Nucleus accumbens (tissue), 56 donors: ENCODE results near the gene GABBR1.

ENCODE experiments used
- DNase-seq, 56 donors: peaks; one replicate each; lab custom pipeline; 2025; lab: John Stamatoyannopoulos, UW

GABBR1 gene

DNA sequence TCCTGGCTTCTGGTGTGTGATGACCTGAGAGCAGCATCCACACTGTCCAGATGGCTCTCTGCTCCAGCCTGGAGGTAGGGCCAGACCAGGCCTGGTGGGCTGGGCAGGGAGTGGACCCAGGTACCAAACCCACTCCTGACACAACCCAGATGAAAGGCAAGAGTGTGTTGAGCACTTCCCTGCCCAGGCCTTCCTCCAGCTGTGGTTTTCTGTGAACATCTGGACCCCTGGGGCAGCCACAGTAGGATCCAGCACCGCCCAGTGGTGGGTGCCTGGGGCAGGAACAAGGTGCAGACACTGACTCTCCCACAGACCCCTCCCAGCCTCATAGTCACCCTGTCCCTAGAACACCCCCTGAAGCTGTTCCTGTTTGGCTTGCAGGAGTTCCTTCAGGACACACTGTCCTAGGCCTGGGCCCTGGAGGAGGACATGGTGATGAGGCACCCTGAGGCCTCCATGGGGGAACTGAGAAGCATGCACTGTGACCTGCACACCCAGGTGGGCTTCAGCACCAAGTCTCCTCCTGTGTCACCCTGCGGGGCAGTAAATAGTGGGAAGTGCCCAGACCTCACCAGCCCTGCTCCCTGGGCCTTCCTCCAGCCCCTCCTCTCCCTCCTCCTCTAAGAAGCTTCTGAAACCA lies 102.2 kb downstream of the GABBR1 start:
- DNase-seq, result no peak

DNA sequence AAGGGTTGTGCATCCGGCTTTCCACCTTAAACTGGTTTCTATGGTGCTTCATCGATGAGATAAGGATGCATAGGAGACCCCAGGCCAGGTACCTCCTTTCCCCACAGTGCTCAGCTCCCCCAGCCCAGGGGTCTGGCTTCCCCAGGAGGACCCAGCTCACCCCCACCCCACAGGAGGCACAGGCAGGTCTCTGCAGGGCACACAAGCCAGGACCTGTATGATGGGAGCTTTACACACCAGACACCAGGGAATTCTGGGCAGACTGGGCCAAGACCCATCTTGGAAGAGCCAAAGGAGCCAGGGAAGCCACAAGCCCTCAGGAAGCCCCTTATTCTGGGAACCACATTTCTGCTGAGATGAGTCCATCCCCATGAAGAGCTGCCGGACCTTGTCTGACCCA lies 103.0 kb downstream of the GABBR1 start:
- no peak for DNase-seq

DNA sequence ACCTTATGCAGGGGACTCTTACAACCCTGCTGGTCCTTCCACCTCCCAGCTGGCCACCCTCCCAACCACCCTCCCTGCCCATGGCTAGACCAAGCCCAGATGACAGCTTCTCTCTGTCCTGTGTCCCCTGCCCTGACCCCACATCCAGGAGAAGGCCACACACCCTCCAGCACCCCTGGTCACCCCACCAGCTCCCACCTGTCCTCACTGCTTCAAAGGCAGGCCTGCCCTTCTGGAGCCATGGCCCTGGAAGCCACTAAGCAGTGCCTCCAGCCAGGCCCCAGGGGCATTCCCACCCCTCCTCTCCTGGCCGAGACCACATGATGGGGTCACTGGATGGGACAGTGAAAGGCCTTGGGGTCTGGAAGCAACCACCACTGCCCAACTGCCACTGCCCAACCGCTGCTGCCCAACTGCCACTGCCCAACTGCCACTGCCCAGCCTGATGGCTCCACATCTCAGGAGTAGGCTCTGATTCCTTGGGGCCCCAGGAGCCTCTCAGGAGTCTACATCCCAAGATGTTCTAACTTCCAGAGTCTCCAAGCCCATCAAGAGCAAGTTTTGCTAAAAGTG lies 103.9 kb downstream of the GABBR1 start:
- no peak for DNase-seq

DNA sequence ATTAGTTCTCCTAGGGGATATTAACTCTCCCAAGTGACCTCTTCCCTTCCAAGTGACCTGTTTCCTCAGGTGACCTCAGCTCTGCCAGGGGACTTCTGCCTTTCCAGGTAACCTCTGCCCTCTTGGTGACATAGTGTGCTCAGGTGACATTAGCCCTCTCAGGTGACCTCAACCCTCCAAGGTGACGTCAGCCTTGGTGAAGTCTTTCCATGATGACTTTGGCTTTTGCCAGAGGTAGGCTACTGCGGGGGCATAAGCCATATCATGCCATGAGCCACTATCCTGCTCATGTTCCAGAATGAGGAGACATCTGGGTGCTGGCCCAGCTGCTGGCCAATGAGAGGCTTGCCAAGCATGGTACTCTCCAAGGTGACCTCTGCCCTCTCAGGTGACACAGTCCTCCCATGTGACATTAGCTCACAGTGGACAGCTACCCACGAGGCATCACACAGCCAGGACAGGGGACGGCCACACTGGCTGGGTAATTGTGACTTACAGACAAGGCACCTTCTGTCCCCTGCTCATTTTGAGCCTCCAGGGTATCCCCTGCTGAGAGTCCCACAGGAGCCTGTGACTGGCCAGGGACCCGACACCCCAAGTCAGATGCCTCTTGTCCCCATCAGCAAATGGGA lies 104.6 kb downstream of the GABBR1 start:
- no peak for DNase-seq

DNA sequence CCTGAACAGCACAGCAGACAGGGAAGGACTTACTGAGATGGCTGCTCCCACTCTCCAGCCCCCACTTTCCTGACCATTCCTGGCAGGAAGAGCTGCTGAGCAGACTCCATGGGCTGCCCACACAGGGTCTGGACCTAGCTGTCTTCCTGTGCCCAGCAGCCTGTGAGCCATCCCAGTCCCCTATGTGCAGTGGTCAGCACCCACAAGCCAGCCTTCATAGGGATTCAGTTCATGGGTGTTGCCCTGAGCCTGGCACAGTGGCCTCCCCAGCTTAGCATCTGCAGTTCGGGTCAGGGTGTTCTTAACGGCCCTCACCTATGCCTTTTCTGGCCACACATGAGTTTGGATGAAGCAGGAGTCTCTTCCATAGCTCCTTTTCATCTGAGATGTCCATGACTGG lies 105.4 kb downstream of the GABBR1 start:
- no peak for DNase-seq

DNA sequence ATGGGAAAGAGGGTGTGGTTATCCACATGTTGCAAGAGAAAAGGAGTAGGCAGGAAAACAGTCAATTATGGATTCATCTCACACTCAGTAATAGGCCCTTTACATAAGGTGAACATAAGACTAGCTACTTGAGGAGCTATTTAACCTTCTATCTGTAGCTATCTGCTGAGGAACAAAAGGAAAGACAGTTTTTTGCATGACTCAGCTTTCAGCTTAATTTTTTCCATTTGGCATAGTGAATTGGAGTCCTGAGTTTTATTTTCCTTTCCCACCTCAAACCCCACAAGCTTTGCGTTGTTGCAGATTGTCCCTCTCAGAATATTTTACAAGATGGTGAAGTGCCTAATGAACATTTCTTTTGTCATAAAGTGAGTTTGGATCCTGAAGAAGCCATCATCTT lies 105.9 kb downstream of the GABBR1 start:
- no peak for DNase-seq

DNA sequence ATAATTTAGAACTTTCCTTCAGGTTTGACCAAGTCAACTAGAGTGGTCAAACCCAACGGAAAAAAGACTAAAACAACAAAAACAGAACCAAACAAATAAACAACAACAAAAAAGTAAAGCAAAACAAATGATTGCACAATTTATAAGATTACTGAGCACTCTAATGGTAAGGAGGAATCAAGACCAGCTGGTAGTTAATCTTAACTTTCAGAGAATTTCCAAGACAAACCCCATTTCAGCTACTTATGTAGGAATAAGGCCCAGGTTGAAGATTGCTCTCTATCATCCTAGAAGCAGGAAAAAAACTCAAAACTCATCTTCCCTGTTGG lies 107.7 kb downstream of the GABBR1 start:
- no peak for DNase-seq

DNA sequence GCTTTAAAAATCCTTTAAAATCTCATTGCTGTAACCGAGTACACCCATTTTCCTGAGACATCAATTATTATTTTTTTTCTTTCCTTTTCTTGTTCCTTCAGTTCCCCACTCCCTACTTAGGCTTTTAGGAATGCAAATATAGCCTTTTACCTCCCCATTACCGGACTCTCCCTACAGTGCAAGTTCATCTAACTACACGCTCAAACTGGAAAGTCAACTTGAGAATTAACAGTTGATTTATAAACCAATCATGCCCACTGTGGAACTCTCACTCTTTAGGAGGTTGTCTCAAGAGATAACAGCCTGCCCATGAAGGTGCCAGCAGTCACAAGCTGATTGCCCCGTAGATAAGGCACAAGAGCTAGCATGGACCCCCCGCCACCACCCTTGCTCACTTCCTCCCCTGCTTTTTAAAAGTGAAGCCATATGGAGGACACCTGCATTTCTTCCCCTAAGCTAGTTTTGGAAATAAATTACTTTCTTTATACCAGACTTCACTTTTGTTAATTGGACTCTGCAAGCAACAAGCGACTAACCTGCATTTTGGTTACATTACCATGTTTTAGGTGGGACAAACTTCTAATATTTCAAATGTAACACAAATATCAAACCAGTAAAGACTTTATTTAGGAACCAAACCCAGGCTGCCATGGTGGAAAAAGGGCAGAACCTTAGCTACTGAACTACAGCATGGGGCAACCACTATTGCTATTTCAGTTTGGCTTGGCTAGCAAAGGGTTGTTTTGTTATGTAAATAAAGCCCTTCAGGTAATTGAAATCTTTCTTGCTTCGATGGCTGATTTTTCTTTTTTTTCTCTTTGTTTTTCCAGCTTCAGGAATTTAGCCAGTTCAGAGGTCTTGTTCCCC lies 108.3 kb downstream of the GABBR1 start:
- no peak for DNase-seq

DNA sequence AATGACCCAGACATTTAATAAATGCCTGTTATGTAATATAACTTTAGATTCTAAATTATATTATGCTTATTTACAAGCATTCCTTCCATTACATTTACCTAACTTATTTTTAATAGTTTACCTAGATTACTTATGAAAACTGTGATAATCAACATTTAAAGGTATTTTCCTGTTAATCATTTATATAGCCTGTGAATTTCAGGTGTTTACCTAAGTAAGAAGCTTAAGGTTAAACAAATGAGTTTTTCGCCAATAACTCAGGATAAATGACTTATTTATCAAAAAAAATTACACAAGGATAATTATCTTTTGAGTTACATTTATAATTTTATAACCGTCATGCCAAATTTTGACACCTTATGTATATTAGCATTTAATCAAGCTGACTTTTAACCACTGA lies 108.9 kb downstream of the GABBR1 start:
- DNase-seq, result no peak

DNA sequence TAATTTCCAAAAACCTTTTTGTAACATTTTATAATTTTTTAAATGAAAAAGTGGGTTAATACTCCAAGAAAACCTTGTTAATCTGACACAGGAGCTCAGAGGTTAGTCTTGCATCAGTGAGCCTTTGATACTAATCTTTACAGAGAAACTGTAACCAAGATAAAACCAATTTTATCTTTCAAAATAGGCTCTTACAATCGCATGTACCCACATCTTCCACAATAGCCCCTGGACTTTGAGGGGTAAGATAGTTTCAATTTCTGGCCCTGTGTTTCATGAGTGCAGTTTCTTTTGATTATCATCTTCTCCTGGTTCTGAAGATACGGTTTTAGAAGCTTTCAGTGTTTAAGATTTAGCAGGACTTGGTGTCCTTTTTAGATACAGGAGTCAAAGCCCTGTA lies 110.8 kb downstream of the GABBR1 start:
- no peak for DNase-seq

DNA sequence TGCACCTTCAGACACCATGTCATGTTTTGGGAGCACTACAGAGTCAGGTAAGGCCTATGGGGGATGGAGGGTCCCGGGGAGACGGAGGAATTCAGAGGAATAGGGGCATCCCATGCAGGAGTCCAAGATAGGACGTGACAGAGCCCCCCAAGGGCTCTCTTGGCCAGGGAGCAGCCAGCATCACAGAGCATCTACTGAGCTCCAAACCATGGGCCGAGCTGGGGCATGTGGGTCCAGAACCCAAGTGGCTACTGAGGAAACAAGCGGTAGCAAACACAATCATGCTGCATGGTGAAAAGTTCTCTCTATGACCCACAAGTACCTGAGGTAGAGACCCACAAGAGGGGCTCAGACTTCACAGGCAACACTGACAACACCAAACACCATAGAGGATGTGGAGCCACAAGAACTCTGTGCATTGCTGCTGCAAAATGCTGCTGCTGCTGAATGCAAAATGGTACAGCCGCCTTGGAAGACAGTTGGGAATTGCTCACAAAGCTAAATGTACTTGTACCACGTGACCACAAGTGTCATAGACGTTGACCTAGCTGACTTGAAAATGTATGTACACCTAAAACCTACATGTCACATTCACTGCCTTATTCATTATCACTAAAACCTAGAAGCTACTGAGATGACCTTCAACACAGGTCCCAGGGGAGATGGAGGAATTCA lies 111.8 kb downstream of the GABBR1 start:
- no peak for DNase-seq

DNA sequence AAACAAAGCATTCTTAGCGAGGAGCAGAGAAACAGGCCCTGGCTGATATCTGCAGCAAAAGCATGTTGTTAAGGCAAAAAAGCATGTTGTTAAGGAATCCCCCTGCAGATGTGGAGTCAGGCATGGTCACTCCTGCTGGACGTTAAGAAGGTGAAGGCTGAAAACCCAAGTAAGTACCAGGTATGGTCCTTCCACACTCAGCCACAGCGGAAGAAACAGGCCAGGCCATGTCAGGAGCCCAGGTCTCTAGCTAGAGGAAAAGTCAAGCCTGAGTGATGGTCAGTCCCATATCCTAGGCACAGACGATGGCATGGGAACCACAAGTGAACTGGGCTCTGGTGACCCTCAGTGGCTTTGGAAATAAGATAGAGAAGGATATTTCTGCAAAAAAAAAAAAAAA lies 112.8 kb downstream of the GABBR1 start:
- DNase-seq, result no peak

DNA sequence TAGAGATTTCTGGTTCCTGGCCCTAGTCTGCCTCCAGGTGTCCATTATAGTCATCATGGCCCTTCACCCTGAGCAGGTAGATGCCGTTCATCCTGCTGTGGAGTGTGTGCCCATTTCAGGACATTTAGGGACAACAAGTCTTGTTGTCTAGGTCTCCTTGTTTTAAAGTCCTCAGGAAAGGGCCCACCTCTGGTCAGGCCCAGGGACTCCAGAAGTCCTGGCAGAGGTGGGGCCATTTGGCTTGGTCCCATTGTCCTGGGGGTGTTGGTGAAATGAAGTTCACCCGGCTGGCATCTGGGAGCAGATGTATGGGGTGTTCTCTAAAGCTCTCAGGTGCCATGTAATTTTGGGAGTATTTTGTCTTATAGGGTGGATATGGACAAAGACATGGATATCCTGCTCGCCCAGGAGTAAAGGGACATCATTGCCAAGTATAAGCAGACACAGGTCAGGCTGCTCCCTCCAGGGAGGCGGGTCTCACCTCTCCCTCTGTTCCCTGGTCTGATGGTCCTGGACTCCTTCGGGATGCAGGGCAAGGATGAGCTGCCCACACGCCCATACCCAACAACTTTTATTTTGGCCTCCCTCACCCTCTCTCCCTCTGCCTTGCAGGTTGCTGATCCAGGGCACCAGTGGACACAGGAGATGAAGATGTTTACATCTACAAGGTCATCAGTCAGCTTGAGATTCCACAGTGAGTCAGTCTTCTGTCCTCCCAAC lies 113.5 kb downstream of the GABBR1 start:
- no peak for DNase-seq

DNA sequence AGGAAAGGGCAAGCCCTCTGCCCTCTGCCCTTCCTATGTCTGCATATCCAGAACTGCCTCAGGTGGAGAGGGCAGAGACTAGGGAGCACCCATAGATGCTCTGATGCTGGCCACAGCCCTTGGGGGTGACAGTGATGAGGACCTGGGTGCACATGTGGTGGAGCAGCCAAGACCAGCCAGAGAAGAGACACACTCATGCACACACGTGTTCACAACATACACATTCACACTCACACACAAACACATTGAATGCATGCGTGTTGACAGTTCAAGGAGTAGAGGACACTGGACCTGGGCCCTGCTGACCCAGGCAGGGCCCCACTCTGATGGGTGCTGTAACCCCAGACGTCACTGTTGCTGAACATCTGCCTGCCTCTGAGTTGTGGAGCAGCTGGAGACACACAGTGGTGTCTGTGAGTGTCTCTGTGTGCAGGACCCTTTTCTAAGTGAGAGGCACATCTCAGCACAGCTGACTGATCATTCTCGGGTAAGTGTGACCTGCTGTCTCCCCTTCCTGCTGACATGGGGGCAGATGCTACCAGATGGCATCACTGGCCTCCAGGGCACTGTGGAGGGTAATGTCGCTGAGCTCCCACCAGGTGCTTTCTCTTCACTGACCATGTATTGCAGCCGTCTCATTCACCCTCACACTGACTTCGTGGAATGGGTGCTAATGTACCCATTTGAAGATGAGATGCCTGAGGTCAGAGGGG lies 115.1 kb downstream of the GABBR1 start:
- DNase-seq, result no peak

DNA sequence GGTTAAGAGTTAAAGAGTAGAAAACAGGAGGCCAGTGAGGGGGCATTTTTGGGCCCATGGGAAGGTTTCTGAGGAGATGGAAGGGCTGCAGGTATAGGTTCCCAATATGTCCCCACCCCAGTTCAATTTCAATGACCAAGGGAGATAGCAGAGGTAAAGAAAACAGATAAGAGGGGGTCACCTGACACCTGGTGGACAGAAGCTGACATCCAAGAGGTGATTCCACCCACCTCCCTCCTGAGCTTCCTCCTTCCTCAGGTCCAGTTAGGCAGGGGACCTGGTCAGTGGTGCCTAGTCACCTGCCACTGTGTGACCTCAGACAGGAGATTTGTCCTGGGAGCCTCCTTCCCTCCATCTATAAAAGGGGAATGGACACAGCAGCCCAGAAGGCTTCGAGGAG lies 115.7 kb downstream of the GABBR1 start:
- DNase-seq, result no peak

DNA sequence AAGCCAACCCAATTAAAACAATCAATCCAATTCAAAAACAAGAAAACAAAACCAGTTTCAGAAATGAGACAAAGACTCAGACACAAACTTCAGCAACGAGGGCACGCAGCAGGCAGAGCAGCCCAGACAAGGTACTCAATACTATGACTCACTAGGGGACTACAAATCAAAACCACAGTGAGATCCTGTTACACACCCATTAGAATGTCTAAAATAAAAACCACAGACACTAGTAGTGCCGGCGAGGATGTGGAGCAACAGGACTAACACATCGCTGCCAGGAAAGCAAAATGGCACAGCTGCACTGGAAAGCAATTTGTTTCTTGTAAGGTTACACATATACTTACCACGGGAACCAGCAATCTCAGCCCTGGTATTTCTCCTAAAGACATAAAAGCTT lies 116.9 kb downstream of the GABBR1 start:
- DNase-seq, result no peak

DNA sequence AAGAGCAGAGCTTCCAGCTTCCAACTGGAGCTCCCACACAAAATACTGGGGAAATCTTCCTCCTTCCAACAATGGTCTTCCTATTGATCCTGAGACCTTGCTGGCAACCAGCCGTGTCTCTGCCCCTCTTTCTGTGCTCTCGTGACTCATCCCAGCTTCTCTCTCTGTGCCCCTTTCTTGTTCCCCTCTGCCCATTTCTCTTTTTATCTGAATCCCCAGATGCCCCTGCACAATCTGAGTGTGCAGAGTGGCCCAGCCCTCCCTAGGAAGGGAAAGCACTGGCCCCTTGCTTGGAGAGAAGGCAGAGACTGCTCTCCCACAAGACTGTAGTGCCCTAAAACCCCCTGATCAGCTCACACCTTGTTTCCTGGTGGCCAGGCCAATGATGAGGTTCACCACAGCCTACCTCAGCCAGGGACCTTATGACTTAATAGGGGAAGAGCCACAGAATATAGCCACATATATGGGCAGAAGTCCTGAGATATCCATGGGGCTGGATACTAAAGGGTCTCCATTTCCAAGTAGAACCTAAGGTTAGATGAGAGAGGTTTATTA lies 122.2 kb downstream of the GABBR1 start:
- DNase-seq, result no peak

DNA sequence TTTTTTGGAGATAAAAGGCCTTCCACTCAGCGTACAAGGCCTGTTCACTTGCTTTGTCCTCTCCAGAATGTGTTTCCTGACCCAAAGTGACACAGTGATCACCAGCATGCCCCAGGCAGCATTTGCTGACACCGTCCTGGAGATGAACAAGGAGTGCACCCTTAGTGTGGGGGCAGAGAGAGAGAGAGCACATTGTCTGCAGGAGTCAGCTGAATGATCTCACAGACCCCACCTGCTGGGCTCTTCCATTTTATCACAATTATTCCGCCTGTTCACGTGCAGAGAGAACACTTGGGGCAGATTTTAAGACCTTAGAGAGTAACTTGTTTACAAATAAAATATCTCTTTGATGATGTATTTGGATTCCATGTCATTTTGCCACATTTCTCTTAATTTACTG lies 122.8 kb downstream of the GABBR1 start:
- DNase-seq, result no peak
